GM20000 (cell line): Measurements from ENCODE around the gene LCK.
"Not testable (repeated sequence)": the region's sequence is repeated elsewhere in the genome, so short reads cannot be mapped to it uniquely, and the experiment has no call there.

Experiments
- DNase-seq: peaks from one replicate; pipeline ENCODE4 v3.0.0; 2012; ENCODE audit warnings: low spot score
- TF ChIP-seq, protein P1 (sequence below): IDR thresholded peaks from 2 replicates; pipeline ENCODE4 v1.5.1; 2012; ENCODE audit warnings: mild to moderate bottlenecking, control low read depth; ENCODE audit errors: extremely low read depth, missing control alignments

The LCK gene

GRCh38 chr1:32255072-32256071, 4.3 kb downstream of the LCK start:
- TF ChIP-seq, protein P1, sequence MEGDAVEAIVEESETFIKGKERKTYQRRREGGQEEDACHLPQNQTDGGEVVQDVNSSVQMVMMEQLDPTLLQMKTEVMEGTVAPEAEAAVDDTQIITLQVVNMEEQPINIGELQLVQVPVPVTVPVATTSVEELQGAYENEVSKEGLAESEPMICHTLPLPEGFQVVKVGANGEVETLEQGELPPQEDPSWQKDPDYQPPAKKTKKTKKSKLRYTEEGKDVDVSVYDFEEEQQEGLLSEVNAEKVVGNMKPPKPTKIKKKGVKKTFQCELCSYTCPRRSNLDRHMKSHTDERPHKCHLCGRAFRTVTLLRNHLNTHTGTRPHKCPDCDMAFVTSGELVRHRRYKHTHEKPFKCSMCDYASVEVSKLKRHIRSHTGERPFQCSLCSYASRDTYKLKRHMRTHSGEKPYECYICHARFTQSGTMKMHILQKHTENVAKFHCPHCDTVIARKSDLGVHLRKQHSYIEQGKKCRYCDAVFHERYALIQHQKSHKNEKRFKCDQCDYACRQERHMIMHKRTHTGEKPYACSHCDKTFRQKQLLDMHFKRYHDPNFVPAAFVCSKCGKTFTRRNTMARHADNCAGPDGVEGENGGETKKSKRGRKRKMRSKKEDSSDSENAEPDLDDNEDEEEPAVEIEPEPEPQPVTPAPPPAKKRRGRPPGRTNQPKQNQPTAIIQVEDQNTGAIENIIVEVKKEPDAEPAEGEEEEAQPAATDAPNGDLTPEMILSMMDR = no peak
- no peak for DNase-seq

- TF ChIP-seq, protein P1 = no peak
- DNase-seq = no peak
Observed at GRCh38 chr1:32256473-32257226, 5.6 kb downstream of the LCK start.

- no peak for DNase-seq
- TF ChIP-seq, protein P1 = no peak
Observed at GRCh38 chr1:32257227-32257508, 6.1 kb downstream of the LCK start.

- not testable (repeated sequence) for DNase-seq
Observed at GRCh38 chr1:32263236-32263593, 12.2 kb downstream of the LCK start.

- peak; percentile 35 for DNase-seq
- TF ChIP-seq, protein P1 = no peak
Observed at GRCh38 chr1:32263744-32264143, 12.7 kb downstream of the LCK start.

GRCh38 chr1:32265846-32266245, 14.8 kb downstream of the LCK start:
- TF ChIP-seq, protein P1 = no peak
- DNase-seq = no peak

DNA sequence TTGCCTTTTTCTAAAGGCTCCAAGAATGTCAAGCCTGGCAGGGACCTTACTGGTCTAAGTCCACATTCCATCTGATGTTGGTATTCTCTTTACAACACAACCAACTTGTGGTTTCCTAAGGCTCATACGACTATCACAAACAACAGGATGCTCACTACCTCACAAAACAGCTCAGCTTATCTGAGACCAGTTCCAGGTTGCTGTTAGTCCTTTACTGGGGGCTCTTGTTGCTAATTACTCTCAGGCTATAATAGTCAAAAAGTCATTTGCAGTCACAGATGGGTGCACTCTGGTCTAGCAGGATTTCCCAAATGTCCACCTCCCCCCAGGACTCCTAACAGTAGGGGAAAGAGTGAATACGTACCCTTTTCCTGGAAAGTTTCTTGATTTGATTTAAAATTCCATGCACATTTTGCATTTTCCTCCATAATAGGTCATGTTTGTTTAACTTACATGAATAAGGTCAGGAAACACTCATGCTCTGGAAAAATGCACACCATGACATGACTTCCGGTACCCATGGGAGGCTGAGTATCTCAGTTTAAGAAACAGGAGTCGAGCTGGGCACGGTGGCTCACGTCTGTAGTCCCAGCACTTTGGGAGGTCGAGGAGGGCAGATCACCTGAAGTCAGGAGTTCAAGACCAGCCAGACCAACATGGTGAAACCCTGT, 16.0 kb downstream of the LCK start:
- TF ChIP-seq, protein P1 = no peak
- DNase-seq = no peak
